B cell (primary cell): Measurements from ENCODE around the gene ZNF507. TPM values are rescaled to one million over a fixed set of nuclear protein-coding genes. Genes with fewer than 3 reads are reported as not detected.

Experiments used
- ATAC-seq: fragments of 200-7000 bp; cut with Tn5 transposase; one replicate; pipeline ENCODE4 v1.10.0; 2021; ENCODE audit warnings: low read depth, mild to moderate bottlenecking, moderate number of reproducible peaks, moderate library complexity
- CTCF ChIA-PET: fragments of 350-600 bp; sonication (Branson Sonifier 250); formaldehyde crosslinking; loops from one replicate; lab custom pipeline; 2021; ENCODE audit warnings: antibody characterized with exemption, inconsistent platforms; lab: Charles Lee
- POLR2A ChIA-PET: fragments of 350-600 bp; sonication (Branson Sonifier 250); formaldehyde crosslinking; loops from one replicate; lab custom pipeline; 2021; ENCODE audit warnings: antibody characterized with exemption; lab: Charles Lee
- DNase-seq: peaks from one replicate; pipeline ENCODE4 v3.0.0; 2013
- H2AFZ ChIP-seq: 2 replicates; pipeline ENCODE4 v1.6.1; 2012; ENCODE audit warnings: mild to moderate bottlenecking, low read depth, low read length; ENCODE audit not compliant: insufficient read depth, poor library complexity, severe bottlenecking
- H3K27ac ChIP-seq, 2 donors: 1 replicate in 1 of 2; 2 replicates in 1 of 2; pipeline ENCODE4 v1.5.1; 2012 to 2013; ENCODE audit warnings: low read length in 2 of 2, mild to moderate bottlenecking in 2 of 2, moderate library complexity in 1 of 2
- H3K27me3 ChIP-seq, 4 experiments: fragments of 200-600 bp in 1 of 4; sonication (generic) in 1 of 4; replicated peaks in 1 of 4; 1 replicate in 2 of 4; 2 replicates in 2 of 4; pipeline versions ENCODE4 v1.6.1 to v1.7.0; 2013 to 2016; ENCODE audit warnings: low read length in 3 of 4, mild to moderate bottlenecking in 2 of 4, mixed read lengths in 1 of 4, moderate library complexity in 1 of 4; ENCODE audit not compliant: insufficient read depth in 4 of 4, control insufficient read depth in 3 of 4; ENCODE audit errors: control extremely low read depth in 1 of 4
- H3K36me3 ChIP-seq, 2 experiments: replicated peaks in 1 of 2; 1 replicate in 1 of 2; 2 replicates in 1 of 2; pipeline versions ENCODE4 v1.6.1 to v1.7.1; 2013; ENCODE audit warnings: low read length in 1 of 2; ENCODE audit not compliant: insufficient read depth in 2 of 2, control insufficient read depth in 1 of 2; ENCODE audit errors: control extremely low read depth in 1 of 2, extremely low read depth in 1 of 2
- H3K4me1 ChIP-seq, 2 donors: fragments of 200-600 bp in 1 of 2; sonication (generic) in 1 of 2; 1 replicate in 1 of 2; 2 replicates in 1 of 2; pipeline versions ENCODE4 v1.5.1 to v1.6.1; 2013 to 2017; ENCODE audit warnings: low read length in 2 of 2; ENCODE audit not compliant: control insufficient read depth in 2 of 2, insufficient read depth in 2 of 2
- H3K4me2 ChIP-seq: replicated peaks from 2 replicates; pipeline ENCODE3; 2012; ENCODE audit warnings: mild to moderate bottlenecking, low read depth, low read length; ENCODE audit not compliant: poor library complexity, severe bottlenecking
- H3K4me3 ChIP-seq, 5 experiments: fragments of 200-600 bp in 1 of 5; sonication (generic) in 1 of 5; 1 replicate in 3 of 5; 2 replicates in 2 of 5; pipeline versions ENCODE4 v1.5.1 to v1.7.0; 2011 to 2016; ENCODE audit warnings: low read length in 4 of 5, mild to moderate bottlenecking in 4 of 5, low read depth in 2 of 5, control low read depth in 1 of 5, moderate library complexity in 1 of 5; ENCODE audit not compliant: insufficient read depth in 1 of 5; ENCODE audit errors: control extremely low read depth in 1 of 5, extremely low read depth in 1 of 5
- H3K79me2 ChIP-seq: fragments of 200-600 bp; sonication (generic); one replicate; pipeline ENCODE4 v1.6.0; 2016; ENCODE audit warnings: low read length; ENCODE audit not compliant: control insufficient read depth, insufficient read depth
- H3K9ac ChIP-seq: fragments of 200-600 bp; sonication (generic); 2 replicates; pipeline ENCODE4 v1.6.1; 2017; ENCODE audit warnings: mild to moderate bottlenecking, low read length, moderate library complexity
- H3K9me3 ChIP-seq, 3 donors: one replicate each; pipeline versions ENCODE4 v1.6.1 to v1.7.1; 2013; ENCODE audit warnings: low read length in 2 of 3; ENCODE audit not compliant: control insufficient read depth in 2 of 3, insufficient read depth in 1 of 3; ENCODE audit errors: control extremely low read depth in 1 of 3
- H4K20me1 ChIP-seq: 2 replicates; pipeline ENCODE4 v1.6.0; 2012; ENCODE audit warnings: mild to moderate bottlenecking, low read length; ENCODE audit not compliant: insufficient read depth, control insufficient read depth, poor library complexity, severe bottlenecking
- H3K27ac Mint-ChIP-seq: one replicate; pipeline ENCODE4 v1.8.0; 2021; ENCODE audit warnings: mixed read lengths
- H3K27me3 Mint-ChIP-seq: one replicate; pipeline ENCODE4 v1.8.0; 2021; ENCODE audit warnings: mixed read lengths
- H3K4me1 Mint-ChIP-seq: one replicate; pipeline ENCODE4 v1.8.0; 2021; ENCODE audit warnings: mixed read lengths
- H3K4me3 Mint-ChIP-seq: one replicate; pipeline ENCODE4 v1.8.0; 2021; ENCODE audit warnings: mixed read lengths
- H3K9me3 Mint-ChIP-seq: one replicate; pipeline ENCODE4 v1.8.0; 2022; ENCODE audit warnings: mixed read lengths; ENCODE audit not compliant: insufficient read depth
- CTCF ChIP-seq: fragments of 200-600 bp; IDR thresholded peaks from one replicate; pipeline ENCODE4 v1.8.0; 2022; ENCODE audit warnings: antibody characterized with exemption, mild to moderate bottlenecking
- EZH2 ChIP-seq: IDR thresholded peaks from 2 replicates; pipeline ENCODE4 v1.6.1; 2012; ENCODE audit warnings: borderline replicate concordance, low read depth, mild to moderate bottlenecking, moderate library complexity, low read length; ENCODE audit not compliant: insufficient read depth, poor library complexity, severe bottlenecking
- WGBS: methylation state at CpG from one replicate; pipeline ENCODE4 v1.1.5; 2013; ENCODE audit warnings: missing lambda C conversion rate; ENCODE audit not compliant: insufficient coverage; 5-methylcytosine and 5-hydroxymethylcytosine counted together
- intact Hi-C: fragments of 100-400 bp; cut with micrococcal nuclease; formaldehyde crosslinking; loops from one replicate; pipeline ENCODE4 v1.10.0; 2022
- polyA plus RNA-seq: library from polyadenylated mRNA; depleted of rRNA; stranded (reverse); fragments of >200 nt; gene quantifications from 2 replicates; pipeline ENCODE4 v1.2.3, GENCODE V29; 2012
- total RNA-seq, 2 donors: library from RNA; stranded (reverse); fragments of 120-200 nt in 1 of 2; gene quantifications; 1 replicate in 1 of 2; 2 replicates in 1 of 2; pipeline versions ENCODE4 v1.2.3 to v1.2.4, GENCODE V29; 2013 to 2022

The ZNF507 gene
- total and polyA plus RNA-seq, 2 donors (not counting 1 experiment from before 2014, with no cell fraction given): 13.6 to 38.6 TPM

GRCh38 chr19:32401992-32402391, 56.6 kb downstream of the ZNF507 start:
- H2AFZ ChIP-seq: no peak overlapping the region
- intact Hi-C loops: no loop called here
- no peak overlapping the region for H3K4me2 ChIP-seq
- Mint-ChIP-seq H3K27me3 (no peaks in the 10 kb centered on the region), H3K9me3 (no peaks in the 10 kb centered on the region), H3K4me1 (peaks cover 15% of the 10 kb centered on the region), H3K27ac (no peak overlapping the region), H3K4me3 (no peak overlapping the region)
- no peaks in the 10 kb centered on the region for H3K79me2 ChIP-seq
- H3K9ac ChIP-seq: no peak overlapping the region
- CTCF ChIA-PET: no interaction called here
- no peak for ATAC-seq
- no peaks in the 10 kb centered on the region for H3K27me3 ChIP-seq
- H4K20me1 ChIP-seq: no peaks in the 10 kb centered on the region
- H3K4me3 ChIP-seq: no peak overlapping the region
- POLR2A ChIA-PET: no interaction called here
- no peaks in the 10 kb centered on the region for H3K9me3 ChIP-seq
- no peak overlapping the region for H3K27ac ChIP-seq
- TF ChIP-seq EZH2 (no peak), CTCF (no peak)
- peaks cover 11 to 19% of the 10 kb centered on the region in 2 donors for H3K4me1 ChIP-seq
- DNase-seq: no peak
- 100% methylated on average over 1 of the region's 1 CpG for WGBS
- no peaks in the 10 kb centered on the region for H3K36me3 ChIP-seq

- Histone ChIP-seq H3K4me1 (peaks cover 11 to 19% of the 10 kb centered on the region in 2 donors), H3K27me3 (no peaks in the 10 kb centered on the region), H4K20me1 (no peaks in the 10 kb centered on the region), H3K9me3 (no peaks in the 10 kb centered on the region), H3K4me3 (no peak overlapping the region), H3K79me2 (no peaks in the 10 kb centered on the region), H3K36me3 (no peaks in the 10 kb centered on the region), H2AFZ (no peak overlapping the region), H3K27ac (no peak overlapping the region), H3K9ac (no peak overlapping the region), H3K4me2 (no peak overlapping the region)
- intact Hi-C loops: no loop called here
- Mint-ChIP-seq H3K9me3 (no peaks in the 10 kb centered on the region), H3K27me3 (no peaks in the 10 kb centered on the region), H3K27ac (no peak overlapping the region), H3K4me1 (peaks cover 15% of the 10 kb centered on the region), H3K4me3 (no peak overlapping the region)
- ATAC-seq: no peak
- ChIA-PET POLR2A (no interaction called here), CTCF (no interaction called here)
- TF ChIP-seq CTCF: no peak
- TF ChIP-seq EZH2: no peak
- no peak for DNase-seq
- WGBS: 97% methylated on average over 4 of the region's 5 CpGs
Observed at GRCh38 chr19:32403291-32403995, 58.0 kb downstream of the ZNF507 start.
